ENCODE data around the gene TNFSF8. TPM values are rescaled to one million over a fixed set of nuclear protein-coding genes. Genes with fewer than 3 reads are reported as not detected.

TNFSF8 gene
- total RNA-seq, 2 experiments from 2014 or later: 70.9 to 71.6 TPM

DNA sequence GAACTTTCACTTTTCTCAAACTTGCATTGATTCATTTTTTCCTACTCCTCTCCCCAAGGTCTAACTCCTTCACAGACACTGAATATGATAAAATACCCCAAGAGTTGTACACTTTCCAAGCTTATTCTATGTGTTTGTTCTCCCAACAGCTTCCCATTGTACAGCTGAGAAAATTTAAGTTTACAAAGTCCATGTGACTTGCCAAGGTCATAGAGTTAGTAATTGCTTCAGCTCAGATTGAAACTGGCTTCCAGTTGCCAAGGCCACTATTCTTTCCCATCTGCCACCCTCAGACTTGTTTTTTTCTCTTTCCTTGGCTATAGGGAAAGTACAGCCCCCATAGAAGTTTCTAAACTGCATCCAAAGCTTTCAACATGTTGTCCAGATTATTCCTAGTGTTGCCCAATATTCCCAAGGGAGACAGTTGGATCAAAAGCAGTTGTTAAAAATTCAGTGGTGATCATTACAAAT, 34.8 kb downstream of the TNFSF8 start:
- Histone ChIP-seq H3K36me3 (ENCODE audit: insufficient read depth, low read length) (peaks cover 3% of the 10 kb centered on the region), H3K9me3 (ENCODE audit: control insufficient read depth in 1 of 2, insufficient read depth in 1 of 2, low read length in 2 of 2) (no peaks in the 10 kb centered on the region), H3K27ac (ENCODE audit: low read depth in 1 of 2, low read length in 2 of 2) (no peak overlapping the region), H3K4me1 (ENCODE audit: insufficient read depth, low read length) (peaks cover 60% of the 10 kb centered on the region), H3K4me3 (ENCODE audit: low read length) (no peak overlapping the region), H3K27me3 (ENCODE audit: control insufficient read depth in 1 of 2, insufficient read depth in 2 of 2, low read length in 2 of 2) (no peaks in the 10 kb centered on the region)
- DNase-seq: no peak
- peaks cover 28% of the 10 kb centered on the region for H3K36me3 Mint-ChIP-seq (ENCODE audit: low read depth)
- intact Hi-C loops (cut with DNase I, micrococcal nuclease): loop anchor here in 1 of 2 experiments (2.0 kb wide), 1 partner anchor 15 kb away; no protein-coding TSS in a partner anchor
- no peak for TF ChIP-seq CTCF (IDR thresholded peaks at IDR 0.05)
- POLR2A ChIA-PET: interaction anchor here (0.6 to 1.1 kb wide), 2 partner anchors 12 to 35 kb away, joined by 3 read pairs; no protein-coding TSS in a partner anchor
- peak overlapping the region; percentile 33 for H3K27ac Mint-ChIP-seq
- ATAC-seq (ENCODE audit: poor library complexity): no peak
- H3K4me1 Mint-ChIP-seq (ENCODE audit: low read depth): peaks cover 45% of the 10 kb centered on the region
- peak overlapping the region; percentile 16 for H3K4me3 Mint-ChIP-seq
- CTCF ChIA-PET: no interaction called here
- no peaks in the 10 kb centered on the region for H3K9me3 Mint-ChIP-seq
- no peaks in the 10 kb centered on the region for H3K27me3 Mint-ChIP-seq

GRCh38 chr9:114894609-114895433, 35.6 kb downstream of the TNFSF8 start:
- peak overlapping the region; percentile 40 for H3K4me3 Mint-ChIP-seq
- CTCF ChIA-PET: interaction anchor here (0.7 kb wide), 1 partner anchor 33 kb away, joined by 3 read pairs; no protein-coding TSS in a partner anchor
- no peaks in the 10 kb centered on the region for H3K27me3 ChIP-seq (ENCODE audit: control insufficient read depth in 1 of 2, insufficient read depth in 2 of 2, low read length in 2 of 2)
- H3K36me3 ChIP-seq (ENCODE audit: insufficient read depth, low read length): no peaks in the 10 kb centered on the region
- H3K27ac Mint-ChIP-seq: peak overlapping the region; percentile 33
- no peak overlapping the region for H3K27ac ChIP-seq (ENCODE audit: low read depth in 1 of 2, low read length in 2 of 2)
- peaks cover 57% of the 10 kb centered on the region for H3K4me1 ChIP-seq (ENCODE audit: insufficient read depth, low read length)
- intact Hi-C loops (cut with DNase I, micrococcal nuclease): loop anchor here in 1 of 2 experiments (2.0 kb wide), 1 partner anchor 14 kb away; no protein-coding TSS in a partner anchor
- peaks cover 52% of the 10 kb centered on the region for H3K4me1 Mint-ChIP-seq (ENCODE audit: low read depth)
- TF ChIP-seq CTCF (IDR thresholded peaks at IDR 0.05): no peak
- no peaks in the 10 kb centered on the region for H3K27me3 Mint-ChIP-seq
- no peak overlapping the region for H3K4me3 ChIP-seq (ENCODE audit: low read length)
- POLR2A ChIA-PET: interaction anchor here (0.6 to 1.1 kb wide), 3 partner anchors 12 to 36 kb away, joined by 3 to 5 read pairs (median 3); no protein-coding TSS in a partner anchor
- H3K9me3 Mint-ChIP-seq: no peaks in the 10 kb centered on the region
- ATAC-seq (ENCODE audit: poor library complexity) (no peak), DNase-seq (peak in 3 of 14 experiments; percentile 44 to 58 (median 47))
- H3K9me3 ChIP-seq (ENCODE audit: control insufficient read depth in 1 of 2, insufficient read depth in 1 of 2, low read length in 2 of 2): no peaks in the 10 kb centered on the region
- peaks cover 23% of the 10 kb centered on the region for H3K36me3 Mint-ChIP-seq (ENCODE audit: low read depth)

DNA sequence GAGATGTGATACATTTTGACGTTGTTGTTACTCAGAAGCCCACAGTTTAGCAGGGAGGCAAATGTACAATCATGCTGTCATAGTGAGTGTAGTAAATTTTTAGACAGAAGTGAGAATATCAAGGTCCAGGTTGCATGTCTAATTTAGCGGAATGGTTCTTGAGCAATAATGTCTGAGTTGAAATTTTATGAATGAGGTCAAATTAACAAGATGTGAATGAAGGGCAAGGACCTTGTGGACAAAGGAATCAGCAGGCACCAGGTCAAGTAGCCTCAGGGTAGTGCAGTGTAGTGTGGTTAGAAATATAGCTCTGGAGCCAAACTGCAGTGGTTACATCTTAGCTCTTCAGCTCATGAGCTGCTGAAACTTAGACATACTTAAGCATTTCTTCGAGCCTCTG, 36.2 kb downstream of the TNFSF8 start:
- Histone ChIP-seq H3K36me3 (ENCODE audit: insufficient read depth, low read length) (no peaks in the 10 kb centered on the region), H3K27me3 (ENCODE audit: control insufficient read depth in 1 of 2, insufficient read depth in 2 of 2, low read length in 2 of 2) (no peaks in the 10 kb centered on the region), H3K4me1 (ENCODE audit: insufficient read depth, low read length) (peaks cover 57% of the 10 kb centered on the region), H3K4me3 (ENCODE audit: low read length) (no peak overlapping the region), H3K27ac (ENCODE audit: low read depth in 1 of 2, low read length in 2 of 2) (no peak overlapping the region), H3K9me3 (ENCODE audit: control insufficient read depth in 1 of 2, insufficient read depth in 1 of 2, low read length in 2 of 2) (no peaks in the 10 kb centered on the region)
- no peak for ATAC-seq (ENCODE audit: poor library complexity)
- intact Hi-C loops (cut with DNase I, micrococcal nuclease): loop anchor here in 1 of 2 experiments (2.0 kb wide), 1 partner anchor 13 kb away; no protein-coding TSS in a partner anchor
- ChIA-PET POLR2A (interaction anchor here (0.9 to 1.1 kb wide), 2 partner anchors 35 to 37 kb away, joined by 3 to 5 read pairs; no protein-coding TSS in a partner anchor), CTCF (interaction anchor here (0.7 kb wide), 1 partner anchor 34 kb away, joined by 3 read pairs; no protein-coding TSS in a partner anchor)
- Mint-ChIP-seq H3K4me1 (ENCODE audit: low read depth) (peaks cover 58% of the 10 kb centered on the region), H3K9me3 (no peaks in the 10 kb centered on the region), H3K4me3 (no peak overlapping the region), H3K27me3 (no peaks in the 10 kb centered on the region), H3K27ac (peak overlapping the region; percentile 33), H3K36me3 (ENCODE audit: low read depth) (peaks cover 23% of the 10 kb centered on the region)
- no peak for TF ChIP-seq CTCF (IDR thresholded peaks at IDR 0.05)
- no peak for DNase-seq

Data from CD4-positive, alpha-beta T cell (primary cell).